GM12872 (cell line): Measurements from ENCODE around the gene ASPSCR1.

Source experiments
- CTCF ChIP-seq: IDR thresholded peaks from 3 replicates; pipeline ENCODE4 v1.5.1; 2011; ENCODE audit warnings: low read depth, mild to moderate bottlenecking, low read length, moderate library complexity; ENCODE audit not compliant: insufficient read depth

The ASPSCR1 gene

GRCh38 chr17:82050761-82051641 lies 73.6 kb downstream of the ASPSCR1 start:
- TF ChIP-seq CTCF: no peak

GRCh38 chr17:82051776-82052637 lies 74.6 kb downstream of the ASPSCR1 start, which contains the start of the genes GPS1 and RFNG:
Gene GPS1, plus strand, starts transcription at chr17:82051898. Its CDS starts 34 bp downstream, at chr17:82051932.
Gene RFNG, minus strand, starts transcription at chr17:82051811. Its CDS starts 45 bp downstream, at chr17:82051766.
- TF ChIP-seq CTCF: no peak

GRCh38 chr17:82052638-82053059 lies 75.2 kb downstream of the ASPSCR1 start:
- no peak for TF ChIP-seq CTCF

GRCh38 chr17:82053130-82053529 lies 75.7 kb downstream of the ASPSCR1 start:
- TF ChIP-seq CTCF: no peak

GRCh38 chr17:82053556-82054263 lies 76.3 kb downstream of the ASPSCR1 start:
- no peak for TF ChIP-seq CTCF

GRCh38 chr17:82054351-82055022 lies 77.1 kb downstream of the ASPSCR1 start:
- no peak for TF ChIP-seq CTCF
